ENCODE measurements around the gene NPFFR1. TPM values are rescaled to one million over a fixed set of nuclear protein-coding genes. Genes with fewer than 3 reads are reported as not detected.
A peak's percentile ranks its signal among the peaks of the same experiment; 100 is the strongest.

The NPFFR1 gene
- total RNA-seq, 1 experiment from 2014 or later, result 0.24 TPM

DNA sequence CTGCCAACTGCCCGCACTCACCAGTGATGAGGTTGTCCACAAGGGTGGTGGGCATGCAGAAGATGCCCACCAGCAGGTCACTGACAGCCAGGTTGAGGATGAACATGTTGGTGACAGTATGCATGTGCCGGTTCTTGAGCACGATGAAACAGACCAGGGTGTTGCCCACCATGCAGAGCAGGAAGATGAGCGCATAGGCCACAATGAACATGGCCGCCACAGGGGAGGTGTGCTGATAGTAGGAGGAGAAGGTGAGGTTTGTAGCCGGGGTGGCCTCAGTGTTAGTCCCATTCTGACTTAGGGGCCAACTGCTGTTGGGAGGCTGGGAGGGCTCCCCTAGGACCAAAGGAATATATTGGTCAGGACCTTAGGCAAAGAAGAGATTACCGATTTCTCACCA lies 17.7 kb downstream of the NPFFR1 start:
- peaks cover 23% of the 10 kb centered on the region for H3K4me1 Mint-ChIP-seq (ENCODE audit: low read depth, unreplicated experiment)
- intact Hi-C loops (cut with micrococcal nuclease; ENCODE audit: unreplicated experiment), result loop anchor here (5.0 kb wide), 1 partner anchor 34 kb away; the partner anchor contains the start of gene PPA1
- CTCF ChIA-PET, result interaction anchor here (1.3 to 1.9 kb wide), 5 partner anchors 10 to 121 kb away, joined by 13 to 35 read pairs (median 28); partner anchors contain the start of gene PPA1
- TF ChIP-seq, protein P1, sequence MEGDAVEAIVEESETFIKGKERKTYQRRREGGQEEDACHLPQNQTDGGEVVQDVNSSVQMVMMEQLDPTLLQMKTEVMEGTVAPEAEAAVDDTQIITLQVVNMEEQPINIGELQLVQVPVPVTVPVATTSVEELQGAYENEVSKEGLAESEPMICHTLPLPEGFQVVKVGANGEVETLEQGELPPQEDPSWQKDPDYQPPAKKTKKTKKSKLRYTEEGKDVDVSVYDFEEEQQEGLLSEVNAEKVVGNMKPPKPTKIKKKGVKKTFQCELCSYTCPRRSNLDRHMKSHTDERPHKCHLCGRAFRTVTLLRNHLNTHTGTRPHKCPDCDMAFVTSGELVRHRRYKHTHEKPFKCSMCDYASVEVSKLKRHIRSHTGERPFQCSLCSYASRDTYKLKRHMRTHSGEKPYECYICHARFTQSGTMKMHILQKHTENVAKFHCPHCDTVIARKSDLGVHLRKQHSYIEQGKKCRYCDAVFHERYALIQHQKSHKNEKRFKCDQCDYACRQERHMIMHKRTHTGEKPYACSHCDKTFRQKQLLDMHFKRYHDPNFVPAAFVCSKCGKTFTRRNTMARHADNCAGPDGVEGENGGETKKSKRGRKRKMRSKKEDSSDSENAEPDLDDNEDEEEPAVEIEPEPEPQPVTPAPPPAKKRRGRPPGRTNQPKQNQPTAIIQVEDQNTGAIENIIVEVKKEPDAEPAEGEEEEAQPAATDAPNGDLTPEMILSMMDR (IDR thresholded peaks at IDR 0.05; ENCODE audit: unreplicated experiment), result no peak
- DNase-seq, result no peak
- peaks cover 6% of the 10 kb centered on the region for H3K36me3 Mint-ChIP-seq (ENCODE audit: insufficient read depth, unreplicated experiment)
- no peaks in the 10 kb centered on the region for H3K27me3 Mint-ChIP-seq (ENCODE audit: unreplicated experiment)
- peaks cover 7% of the 10 kb centered on the region for H3K9me3 Mint-ChIP-seq (ENCODE audit: low read depth, unreplicated experiment)
- no peak overlapping the region for H3K27ac Mint-ChIP-seq (ENCODE audit: unreplicated experiment)
- no peak overlapping the region for H3K4me3 Mint-ChIP-seq (ENCODE audit: low read depth, unreplicated experiment)
- no TSS peak for BruUV-seq (replicated peaks)

DNA sequence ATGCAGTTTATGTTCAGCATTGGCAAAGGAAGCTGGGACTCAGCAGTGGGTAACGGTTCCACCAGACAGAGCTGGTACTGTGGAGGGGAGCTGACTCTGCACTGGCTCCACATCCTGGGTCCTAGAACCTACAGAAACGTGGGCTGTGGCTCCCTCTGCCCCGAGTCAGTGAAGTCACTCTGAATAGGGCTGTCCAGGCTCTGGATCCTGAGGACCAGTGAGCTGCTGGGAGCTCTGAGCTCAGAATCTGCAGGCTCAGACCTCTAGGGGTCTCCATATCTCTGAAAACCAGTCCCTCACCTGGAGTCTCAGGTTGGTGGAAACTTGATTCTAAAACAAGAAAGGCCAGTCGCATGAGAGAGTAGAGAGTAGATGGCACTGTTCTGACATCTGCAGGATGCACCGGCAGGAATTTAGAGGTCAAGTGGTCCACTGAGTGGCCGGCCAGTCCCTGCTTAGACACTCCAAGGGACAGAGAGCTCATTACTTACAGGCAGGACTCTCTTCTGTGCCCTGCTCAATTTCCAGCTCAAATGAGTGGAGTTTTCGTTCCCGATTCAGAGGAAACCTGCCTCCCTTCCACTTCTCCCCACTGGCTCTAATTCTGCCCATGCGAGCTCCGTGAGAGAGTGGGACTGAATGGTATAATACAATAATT lies 18.6 kb downstream of the NPFFR1 start:
- Mint-ChIP-seq H3K9me3 (ENCODE audit: low read depth, unreplicated experiment) (peaks cover 7% of the 10 kb centered on the region), H3K27ac (ENCODE audit: unreplicated experiment) (no peak overlapping the region), H3K36me3 (ENCODE audit: insufficient read depth, unreplicated experiment) (peaks cover 6% of the 10 kb centered on the region), H3K4me1 (ENCODE audit: low read depth, unreplicated experiment) (peaks cover 23% of the 10 kb centered on the region), H3K27me3 (ENCODE audit: unreplicated experiment) (no peaks in the 10 kb centered on the region), H3K4me3 (ENCODE audit: low read depth, unreplicated experiment) (no peak overlapping the region)
- intact Hi-C loops (cut with micrococcal nuclease; ENCODE audit: unreplicated experiment), result loop anchor here (2.0 to 5.0 kb wide), 2 partner anchors 33 to 100 kb away; partner anchors contain the start of gene PPA1
- BruUV-seq (replicated peaks), result no TSS peak
- CTCF ChIA-PET, result interaction anchor here (0.6 to 1.9 kb wide), 16 partner anchors 9 to 1337 kb away, joined by 3 to 35 read pairs (median 4); partner anchors contain the start of genes EIF4EBP2 and PPA1
- peak; percentile 58 for DNase-seq
- TF ChIP-seq, protein P1 (IDR thresholded peaks at IDR 0.05; ENCODE audit: unreplicated experiment), result peak; percentile 40

DNA sequence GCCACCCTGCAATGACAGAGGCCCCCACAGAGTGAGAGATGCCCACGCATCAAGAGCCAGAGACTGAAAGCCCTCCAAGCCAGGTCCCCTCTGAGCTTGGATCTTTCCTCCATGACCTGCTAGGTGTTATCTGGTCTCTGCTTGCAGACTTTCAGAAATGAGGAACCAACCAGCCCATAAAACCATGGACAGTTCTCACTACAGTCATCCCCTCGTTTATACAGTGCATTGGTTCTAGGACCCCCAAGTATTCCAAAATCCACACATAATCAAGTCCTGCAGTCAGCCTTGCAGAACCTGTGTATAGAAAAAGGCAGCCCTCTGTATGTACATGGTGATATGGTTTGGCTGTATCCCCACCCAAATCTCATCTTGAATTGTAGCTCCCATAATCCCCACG lies 23.1 kb downstream of the NPFFR1 start:
- peaks cover 7% of the 10 kb centered on the region for H3K9me3 Mint-ChIP-seq (ENCODE audit: low read depth, unreplicated experiment)
- no TSS peak for BruUV-seq (replicated peaks)
- H3K4me1 Mint-ChIP-seq (ENCODE audit: low read depth, unreplicated experiment), result peaks cover 42% of the 10 kb centered on the region
- no peak overlapping the region for H3K4me3 Mint-ChIP-seq (ENCODE audit: low read depth, unreplicated experiment)
- H3K27me3 Mint-ChIP-seq (ENCODE audit: unreplicated experiment), result no peaks in the 10 kb centered on the region
- TF ChIP-seq, protein P1 (IDR thresholded peaks at IDR 0.05; ENCODE audit: unreplicated experiment), result no peak
- CTCF ChIA-PET, result interaction anchor here (0.6 to 1.2 kb wide), 3 partner anchors 14 to 635 kb away, joined by 3 to 5 read pairs (median 3); no protein-coding TSS in a partner anchor
- H3K27ac Mint-ChIP-seq (ENCODE audit: unreplicated experiment), result no peak overlapping the region
- no peak for DNase-seq
- intact Hi-C loops (cut with micrococcal nuclease; ENCODE audit: unreplicated experiment), result no loop called here
- H3K36me3 Mint-ChIP-seq (ENCODE audit: insufficient read depth, unreplicated experiment), result peaks cover 3% of the 10 kb centered on the region

DNA sequence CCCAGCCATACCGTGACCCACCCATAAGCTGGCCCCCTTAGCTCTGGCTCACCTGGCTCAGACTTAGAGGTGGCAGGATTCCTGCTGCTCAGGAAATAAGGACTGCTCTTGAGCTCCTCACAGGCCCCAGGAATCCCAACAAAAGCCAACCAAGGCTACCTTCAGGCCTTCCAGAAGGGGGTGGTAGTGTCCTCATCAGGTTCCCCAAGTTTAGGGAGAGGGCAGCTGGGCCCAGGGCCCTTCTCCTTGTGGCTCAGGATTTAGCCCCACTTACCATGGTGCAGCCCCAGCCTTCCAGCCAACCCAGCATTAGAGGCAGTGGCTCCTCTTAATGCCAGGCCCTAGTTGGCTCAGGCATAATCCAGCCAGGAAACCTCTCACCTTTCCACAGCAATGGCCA lies 23.5 kb downstream of the NPFFR1 start:
- H3K27ac Mint-ChIP-seq (ENCODE audit: unreplicated experiment), result no peak overlapping the region
- no peak overlapping the region for H3K4me3 Mint-ChIP-seq (ENCODE audit: low read depth, unreplicated experiment)
- TF ChIP-seq, protein P1 (IDR thresholded peaks at IDR 0.05; ENCODE audit: unreplicated experiment), result no peak
- intact Hi-C loops (cut with micrococcal nuclease; ENCODE audit: unreplicated experiment), result no loop called here
- H3K4me1 Mint-ChIP-seq (ENCODE audit: low read depth, unreplicated experiment), result peaks cover 43% of the 10 kb centered on the region
- H3K27me3 Mint-ChIP-seq (ENCODE audit: unreplicated experiment), result no peaks in the 10 kb centered on the region
- no TSS peak for BruUV-seq (replicated peaks)
- peaks cover 7% of the 10 kb centered on the region for H3K9me3 Mint-ChIP-seq (ENCODE audit: low read depth, unreplicated experiment)
- H3K36me3 Mint-ChIP-seq (ENCODE audit: insufficient read depth, unreplicated experiment), result peaks cover 7% of the 10 kb centered on the region
- no peak for DNase-seq
- CTCF ChIA-PET, result interaction anchor here (0.6 to 1.4 kb wide), 5 partner anchors 12 to 635 kb away, joined by 3 to 5 read pairs (median 3); no protein-coding TSS in a partner anchor

Data from Calu3 (cell line).